ENCODE results near the gene PLB1.
A peak's percentile ranks its signal among the peaks of the same experiment; 100 is the strongest.

PLB1 gene, protein sequence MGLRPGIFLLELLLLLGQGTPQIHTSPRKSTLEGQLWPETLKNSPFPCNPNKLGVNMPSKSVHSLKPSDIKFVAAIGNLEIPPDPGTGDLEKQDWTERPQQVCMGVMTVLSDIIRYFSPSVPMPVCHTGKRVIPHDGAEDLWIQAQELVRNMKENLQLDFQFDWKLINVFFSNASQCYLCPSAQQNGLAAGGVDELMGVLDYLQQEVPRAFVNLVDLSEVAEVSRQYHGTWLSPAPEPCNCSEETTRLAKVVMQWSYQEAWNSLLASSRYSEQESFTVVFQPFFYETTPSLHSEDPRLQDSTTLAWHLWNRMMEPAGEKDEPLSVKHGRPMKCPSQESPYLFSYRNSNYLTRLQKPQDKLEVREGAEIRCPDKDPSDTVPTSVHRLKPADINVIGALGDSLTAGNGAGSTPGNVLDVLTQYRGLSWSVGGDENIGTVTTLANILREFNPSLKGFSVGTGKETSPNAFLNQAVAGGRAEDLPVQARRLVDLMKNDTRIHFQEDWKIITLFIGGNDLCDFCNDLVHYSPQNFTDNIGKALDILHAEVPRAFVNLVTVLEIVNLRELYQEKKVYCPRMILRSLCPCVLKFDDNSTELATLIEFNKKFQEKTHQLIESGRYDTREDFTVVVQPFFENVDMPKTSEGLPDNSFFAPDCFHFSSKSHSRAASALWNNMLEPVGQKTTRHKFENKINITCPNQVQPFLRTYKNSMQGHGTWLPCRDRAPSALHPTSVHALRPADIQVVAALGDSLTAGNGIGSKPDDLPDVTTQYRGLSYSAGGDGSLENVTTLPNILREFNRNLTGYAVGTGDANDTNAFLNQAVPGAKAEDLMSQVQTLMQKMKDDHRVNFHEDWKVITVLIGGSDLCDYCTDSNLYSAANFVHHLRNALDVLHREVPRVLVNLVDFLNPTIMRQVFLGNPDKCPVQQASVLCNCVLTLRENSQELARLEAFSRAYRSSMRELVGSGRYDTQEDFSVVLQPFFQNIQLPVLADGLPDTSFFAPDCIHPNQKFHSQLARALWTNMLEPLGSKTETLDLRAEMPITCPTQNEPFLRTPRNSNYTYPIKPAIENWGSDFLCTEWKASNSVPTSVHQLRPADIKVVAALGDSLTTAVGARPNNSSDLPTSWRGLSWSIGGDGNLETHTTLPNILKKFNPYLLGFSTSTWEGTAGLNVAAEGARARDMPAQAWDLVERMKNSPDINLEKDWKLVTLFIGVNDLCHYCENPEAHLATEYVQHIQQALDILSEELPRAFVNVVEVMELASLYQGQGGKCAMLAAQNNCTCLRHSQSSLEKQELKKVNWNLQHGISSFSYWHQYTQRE (N-terminal part only)

DNA sequence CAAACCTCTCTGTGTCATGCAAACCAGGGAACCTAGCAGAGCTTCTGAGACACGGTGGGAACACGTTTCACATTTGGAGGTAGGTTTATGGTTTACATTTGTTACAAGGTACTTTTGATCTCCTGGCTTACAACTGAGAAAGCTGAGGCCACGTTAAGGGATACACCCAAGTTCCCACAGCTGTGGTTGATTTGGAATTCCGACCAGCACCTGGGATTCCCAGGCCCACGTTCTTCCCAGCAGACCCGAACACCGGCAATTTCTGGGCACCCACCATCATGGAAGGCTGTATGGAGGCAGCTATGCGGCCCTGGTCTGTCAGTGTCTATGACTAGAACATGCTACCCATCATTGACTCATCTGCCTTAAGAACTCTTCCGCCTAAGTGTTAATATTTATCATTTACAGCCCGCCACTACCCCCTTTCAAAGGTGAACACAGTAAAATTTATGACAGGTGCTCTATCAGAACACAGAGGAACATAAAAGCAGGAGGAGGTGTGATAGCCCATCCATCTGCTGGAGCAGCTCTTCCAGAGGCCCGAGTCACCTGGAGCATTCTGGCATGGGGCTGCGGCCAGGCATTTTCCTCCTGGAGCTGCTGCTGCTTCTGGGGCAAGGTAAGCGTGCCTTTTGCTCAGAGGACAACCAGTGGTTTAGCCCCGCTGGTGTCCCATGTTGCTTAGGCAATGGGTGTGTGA is at the start of gene PLB1:
PLB1 (plus strand) TSS at position 510 of the 700 bp plus-strand sequence; CDS start at position 565, 55 bp downstream.
- DNase-seq: no peak

DNA sequence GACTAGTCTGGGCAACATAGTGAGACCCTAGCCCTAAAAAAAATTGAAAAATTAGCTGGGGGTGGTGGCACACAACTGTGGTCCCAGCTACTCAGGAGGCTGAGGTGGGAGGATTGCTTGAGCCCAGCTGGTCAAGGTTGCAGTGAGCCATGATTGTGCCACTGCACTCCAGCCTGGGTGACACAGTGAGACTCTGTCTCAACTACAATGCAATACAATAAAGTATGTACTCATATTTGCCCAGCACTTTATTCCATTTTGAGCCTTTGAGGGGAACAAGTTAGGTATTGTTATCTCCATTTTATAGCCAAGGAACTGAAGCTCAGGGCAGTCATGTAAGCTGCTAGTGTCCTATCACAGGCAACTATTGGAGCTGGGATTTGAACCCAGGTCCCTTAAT is 49.3 kb upstream of the PLB1 start:
- no peak for DNase-seq

DNA sequence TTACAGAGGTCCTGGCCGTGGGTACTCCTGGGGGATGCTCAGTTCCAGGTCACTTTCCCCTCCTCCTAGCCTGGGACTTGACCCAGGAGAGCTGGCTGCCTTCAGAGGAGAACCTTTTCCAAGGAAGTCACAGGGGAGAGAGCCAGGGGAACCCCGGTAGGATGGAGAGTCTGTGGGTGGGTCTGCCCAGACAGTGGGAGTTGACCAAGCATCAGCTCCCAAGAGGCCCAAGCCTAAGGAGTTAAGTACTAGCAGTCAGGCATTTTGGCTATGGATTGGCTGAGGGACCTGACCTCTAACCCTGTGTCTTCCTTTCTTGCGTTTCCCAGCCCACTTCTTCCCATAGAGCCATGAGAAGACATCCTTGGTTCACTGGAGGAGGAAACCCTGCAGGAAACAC is 48.8 kb upstream of the PLB1 start:
- no peak for DNase-seq

DNA sequence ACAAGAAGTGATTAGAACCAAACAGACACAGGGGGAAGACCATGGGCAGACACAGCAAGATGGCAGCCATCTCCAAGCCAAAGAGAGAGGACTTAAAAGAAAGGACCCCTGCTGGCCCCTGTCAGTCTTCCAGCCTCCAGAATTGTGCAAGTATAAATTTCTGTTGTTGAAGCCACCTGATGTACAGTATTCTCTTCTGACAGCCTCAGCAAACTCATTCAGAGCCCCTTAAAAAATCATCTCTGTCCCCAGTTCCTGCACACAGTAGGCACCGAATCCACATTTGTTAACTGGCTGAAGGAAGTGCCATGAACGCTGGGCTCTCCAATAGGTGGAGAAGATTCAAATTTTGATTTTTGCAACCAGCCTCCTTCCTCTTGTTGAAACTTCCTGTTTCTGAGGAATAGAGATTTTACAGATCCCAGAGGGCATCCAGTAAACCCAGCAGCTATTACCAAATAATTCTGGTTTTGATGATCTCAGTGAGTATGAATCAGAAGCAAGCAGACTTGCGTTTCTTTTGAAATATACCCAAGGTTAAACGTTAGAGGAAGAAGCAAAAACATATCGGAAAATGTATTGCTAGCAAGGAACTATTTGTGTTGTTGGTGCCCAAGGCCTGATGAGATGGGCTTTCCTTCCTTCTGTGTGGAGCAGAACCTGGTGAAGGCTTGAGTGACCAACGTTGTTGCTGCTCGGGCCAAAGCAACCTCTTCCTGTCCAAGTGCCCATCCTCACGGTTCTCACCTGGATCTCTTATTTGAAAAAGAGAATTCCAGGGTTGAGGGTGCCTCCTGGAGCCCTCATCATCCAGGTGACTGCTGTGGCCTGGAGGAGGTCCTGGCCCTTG is 47.7 kb upstream of the PLB1 start:
- DNase-seq: no peak

DNA sequence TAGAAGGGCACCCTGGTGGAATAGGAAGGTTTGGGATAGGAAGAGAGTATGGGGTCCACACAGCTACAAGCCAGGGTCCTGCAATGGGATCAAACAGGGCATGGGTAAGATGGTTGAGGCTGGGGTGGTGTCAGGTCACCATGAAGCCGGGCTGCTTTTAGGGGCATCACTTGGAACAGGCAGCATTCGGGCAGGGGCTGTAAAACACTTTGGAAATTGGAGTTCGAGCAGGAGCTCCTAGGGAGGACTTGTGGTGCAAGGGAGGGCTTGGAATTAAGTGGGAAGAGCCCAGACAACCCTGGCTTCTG is 47.1 kb upstream of the PLB1 start:
- DNase-seq: no peak

DNA sequence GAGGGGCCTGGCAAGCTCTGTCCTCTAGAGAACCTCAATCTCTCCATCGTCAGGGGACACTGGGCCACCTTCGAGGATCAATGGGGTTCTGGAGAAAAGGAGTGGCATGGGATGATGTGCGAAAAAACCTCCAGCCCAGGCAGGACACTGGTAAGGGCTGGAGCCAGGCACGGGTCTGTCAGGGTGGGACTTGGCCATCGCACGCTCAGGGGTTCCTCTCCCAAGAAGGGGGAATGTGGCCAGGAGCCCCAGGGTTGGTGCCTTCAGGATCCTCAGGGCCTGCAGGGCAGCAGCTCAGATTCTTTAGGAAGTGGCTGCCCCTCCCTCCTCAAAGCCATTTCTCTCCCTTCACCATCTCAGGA is 46.8 kb upstream of the PLB1 start:
- DNase-seq: no peak

DNA sequence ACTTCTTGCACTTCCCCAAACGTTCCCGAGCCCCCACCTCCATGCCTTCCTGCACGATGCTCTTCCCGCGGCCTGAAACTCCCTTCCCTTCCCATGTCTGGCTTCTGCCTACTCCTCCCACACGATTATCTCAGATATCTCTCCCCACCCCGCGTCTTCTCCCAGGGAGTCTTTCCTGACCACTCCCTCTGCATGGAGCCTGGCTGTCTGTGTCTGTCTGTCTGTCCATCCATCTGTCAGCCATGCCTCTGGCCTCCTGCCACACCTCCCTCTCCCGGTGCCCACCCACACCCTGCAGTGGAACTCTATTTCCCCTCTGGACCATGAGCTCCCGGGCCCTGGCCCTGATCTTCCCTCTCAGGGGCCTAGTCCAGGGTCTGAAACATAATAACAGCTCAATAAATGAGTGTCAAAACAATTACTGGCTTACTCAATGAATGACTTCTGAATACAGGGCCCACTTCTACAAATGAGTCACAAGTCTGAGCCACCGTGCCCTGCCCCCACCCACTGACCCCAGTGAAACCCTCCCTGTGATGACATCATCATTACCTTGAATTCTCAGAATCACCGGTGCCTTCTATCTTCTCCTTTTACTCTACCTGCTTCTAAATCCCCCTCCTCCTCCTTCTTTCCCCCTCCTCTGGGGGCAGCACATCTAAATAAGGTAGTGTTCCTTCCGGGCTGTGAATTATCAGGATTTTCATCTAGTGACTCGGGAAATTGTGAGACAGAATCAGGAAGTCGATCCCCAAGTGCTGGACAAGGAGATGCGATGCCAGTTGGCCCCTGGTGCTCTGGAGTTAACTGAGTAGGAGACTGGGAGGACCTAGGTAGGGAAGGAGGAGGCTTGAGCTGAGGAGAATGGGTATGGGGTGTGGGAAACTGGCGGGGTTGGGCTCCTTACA is 46.1 kb upstream of the PLB1 start:
- DNase-seq: peak; percentile 61

DNA sequence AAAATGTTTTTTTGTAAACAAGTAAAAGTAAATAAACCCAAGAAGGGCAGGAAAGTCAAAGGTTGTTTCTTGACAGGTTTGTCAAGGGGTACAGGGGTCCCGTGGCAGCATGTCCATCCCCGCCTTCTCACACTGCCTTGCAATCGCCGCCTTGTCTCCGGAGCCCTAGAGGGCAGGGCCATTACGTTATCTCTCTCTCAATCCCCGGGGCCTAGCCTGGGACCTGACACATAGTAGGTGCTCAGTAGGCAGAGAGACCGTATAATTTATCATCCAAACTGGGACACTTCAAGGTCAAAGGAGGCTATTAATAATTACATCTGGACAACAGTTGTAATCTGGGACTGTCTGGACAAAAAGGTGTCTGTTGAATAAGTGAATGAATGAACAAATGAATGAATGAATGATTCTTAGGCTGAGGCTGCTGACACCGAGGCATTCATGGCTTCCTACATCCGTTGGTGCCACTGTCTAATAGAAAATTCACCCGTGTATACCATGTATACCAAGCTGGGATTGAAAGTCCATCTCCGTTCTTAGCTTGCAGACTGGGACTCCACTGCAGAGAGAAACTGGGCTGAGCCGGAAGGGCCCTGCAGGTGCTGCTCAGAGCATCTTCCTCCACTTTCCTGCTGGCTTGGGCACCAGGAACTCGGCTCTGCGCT is 44.8 kb upstream of the PLB1 start:
- no peak for DNase-seq

DNA sequence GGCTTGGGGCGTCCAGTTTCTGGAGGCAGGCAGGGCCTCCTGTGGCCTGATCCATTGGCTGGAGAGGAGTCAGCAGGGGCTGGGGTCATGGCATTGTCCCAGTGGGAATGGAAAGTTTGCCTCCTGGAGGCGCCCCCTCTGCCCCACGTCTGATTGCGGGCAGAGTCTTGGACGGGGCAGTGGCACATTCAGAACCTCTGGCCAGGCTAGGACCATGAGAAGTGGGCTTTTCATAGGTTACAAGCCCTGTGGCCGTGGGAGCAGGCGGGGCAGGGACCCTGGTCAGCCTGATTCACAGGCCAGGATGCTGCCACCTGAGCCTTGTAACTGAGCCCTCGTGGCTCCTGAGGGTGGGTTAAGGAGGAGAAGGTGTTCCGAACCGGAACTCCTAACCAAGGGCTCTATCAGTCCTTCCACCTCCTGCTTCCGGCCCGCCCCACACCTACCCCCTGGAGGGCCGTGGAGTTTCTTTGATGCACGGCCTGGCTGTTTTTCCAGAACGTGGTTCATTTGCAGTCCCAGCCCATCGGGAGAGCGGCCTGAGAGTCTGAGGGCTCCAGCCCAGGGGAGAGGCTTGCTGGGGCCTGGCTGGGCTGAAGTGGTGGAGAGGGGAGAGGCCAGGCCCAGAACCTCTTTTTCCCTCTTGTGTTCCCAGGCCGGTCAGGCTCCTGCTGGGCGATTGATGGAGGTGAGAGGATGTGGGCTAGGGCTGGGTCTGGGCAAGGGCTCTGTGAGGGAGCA is 43.9 kb upstream of the PLB1 start:
- no peak for DNase-seq

DNA sequence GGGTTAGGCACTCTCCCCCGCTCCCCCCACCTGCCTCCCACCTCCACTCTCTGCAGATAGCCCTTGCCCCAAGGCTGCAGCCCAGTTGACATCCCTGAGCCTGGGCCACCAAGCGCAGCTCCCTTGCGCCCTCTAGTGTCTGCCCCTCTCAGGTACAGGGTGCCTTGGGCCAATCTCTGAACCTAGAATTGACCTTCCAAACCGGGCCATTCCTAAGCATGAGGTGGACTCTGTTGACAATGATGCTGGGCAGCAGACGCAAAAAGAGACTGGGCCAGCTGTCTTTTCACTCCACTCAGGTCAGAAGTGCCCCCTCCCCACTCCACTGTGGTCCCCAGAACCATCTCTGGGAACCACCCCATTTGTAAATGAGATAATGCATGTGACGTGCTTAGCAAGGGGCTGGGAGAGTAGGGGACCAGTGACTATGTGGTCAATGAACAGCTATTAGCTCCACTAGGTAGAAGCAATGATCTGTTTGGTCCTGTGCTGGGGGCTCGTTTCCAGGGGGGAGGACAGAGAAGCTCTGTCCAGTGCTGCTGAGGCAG is 43.3 kb upstream of the PLB1 start:
- DNase-seq: peak; percentile 86

DNA sequence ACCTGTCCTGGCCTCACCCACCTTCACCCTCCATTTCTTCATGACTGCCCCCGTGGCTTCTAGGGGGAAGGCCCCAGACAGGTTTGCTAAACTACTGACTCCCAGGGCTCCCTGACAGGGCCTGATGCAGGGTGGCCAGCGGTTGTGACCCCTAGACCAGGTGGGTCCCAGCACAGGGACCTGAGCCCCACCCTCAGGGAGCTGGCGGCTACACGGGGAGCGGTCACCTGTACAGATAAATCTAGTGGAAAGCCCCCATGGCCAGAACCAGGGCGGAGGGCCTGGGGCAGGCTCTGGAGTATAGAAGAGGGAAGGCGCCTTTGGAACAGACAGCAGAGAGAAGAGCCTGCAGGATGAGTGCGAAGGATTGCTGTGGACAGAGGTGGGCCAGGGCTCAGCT is 42.5 kb upstream of the PLB1 start:
- DNase-seq: no peak

DNA sequence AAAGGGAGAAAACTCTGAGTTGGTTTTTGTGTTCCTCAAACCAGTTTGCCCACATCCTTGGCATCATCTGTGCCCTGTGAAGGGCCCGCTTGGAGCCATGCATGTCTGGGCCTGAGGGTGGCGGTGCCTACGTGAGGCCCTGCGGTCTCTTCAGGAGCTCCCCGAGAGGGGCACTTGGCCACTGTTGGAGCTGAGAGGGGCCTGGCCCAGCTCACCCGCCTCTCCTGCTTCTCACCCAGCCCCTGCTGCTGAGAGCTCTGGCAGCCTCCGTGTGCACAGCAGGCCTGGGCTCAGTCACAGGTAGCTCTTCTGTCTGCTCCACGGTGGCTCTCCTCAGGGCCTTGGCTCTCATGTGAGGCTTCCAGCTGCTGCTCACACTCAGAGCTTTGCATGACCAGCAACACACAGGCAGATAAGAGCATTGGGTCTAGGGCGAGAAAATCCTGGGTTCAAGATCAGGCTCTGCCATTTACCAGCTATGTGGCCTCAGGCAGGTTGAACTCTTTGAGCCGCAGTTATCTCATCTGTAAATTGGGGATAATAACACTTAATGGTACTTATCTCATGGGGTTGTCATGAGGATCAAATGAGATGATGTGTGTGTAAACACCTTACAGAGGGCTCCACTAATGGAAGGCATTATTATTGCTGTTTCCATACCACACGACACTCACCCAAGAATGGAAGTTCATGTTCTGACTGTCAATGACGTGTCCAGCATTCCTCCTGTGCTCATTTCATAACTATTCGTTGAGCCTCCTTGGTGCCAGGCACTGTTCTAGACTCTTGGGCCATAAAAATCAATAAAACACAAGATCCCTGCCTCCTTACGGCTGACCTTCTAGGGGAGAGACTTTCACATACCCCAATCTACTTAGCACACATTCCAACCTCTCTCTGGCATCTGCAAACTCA is 41.6 kb upstream of the PLB1 start:
- no peak for DNase-seq

DNA sequence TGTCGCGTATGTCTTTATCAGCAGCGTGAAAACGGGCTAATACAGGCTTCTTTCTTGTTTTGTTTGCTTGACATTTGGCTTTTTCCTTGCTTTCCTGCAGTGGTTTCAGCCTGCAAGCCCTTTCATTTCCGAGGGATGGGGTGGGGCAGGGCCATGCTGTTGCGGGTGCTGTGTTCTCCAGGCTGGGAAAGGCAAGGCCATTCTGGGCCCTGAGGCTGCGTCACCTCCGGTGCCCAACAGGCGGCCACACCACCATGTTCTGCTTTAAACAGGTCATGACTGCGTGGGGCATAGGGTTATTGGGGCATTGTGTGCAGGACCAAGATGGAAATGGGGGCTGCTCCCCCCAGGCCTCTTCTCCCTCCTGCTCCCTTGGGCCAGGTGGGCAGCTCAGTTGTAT is 38.6 kb upstream of the PLB1 start:
- no peak for DNase-seq

DNA sequence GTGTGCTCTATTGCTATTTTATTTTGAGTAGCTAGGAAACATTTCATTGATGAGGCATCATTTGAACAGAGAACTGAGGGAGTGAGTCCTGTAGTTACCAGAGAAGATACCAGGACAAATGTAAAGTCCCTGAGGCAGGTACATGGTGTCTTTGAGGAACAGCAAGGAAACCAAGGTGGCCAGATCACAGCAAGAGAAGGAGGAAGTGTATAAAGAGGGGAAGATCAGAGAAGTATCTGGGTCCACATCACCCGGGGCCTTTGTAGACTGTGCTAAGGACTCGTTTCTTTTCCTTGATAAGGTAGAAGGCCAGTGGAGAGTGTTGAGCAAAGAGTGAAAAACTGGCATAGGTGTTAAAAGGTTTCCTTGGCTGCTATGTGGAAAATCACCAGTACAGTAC is 34.8 kb upstream of the PLB1 start:
- no peak for DNase-seq

DNA sequence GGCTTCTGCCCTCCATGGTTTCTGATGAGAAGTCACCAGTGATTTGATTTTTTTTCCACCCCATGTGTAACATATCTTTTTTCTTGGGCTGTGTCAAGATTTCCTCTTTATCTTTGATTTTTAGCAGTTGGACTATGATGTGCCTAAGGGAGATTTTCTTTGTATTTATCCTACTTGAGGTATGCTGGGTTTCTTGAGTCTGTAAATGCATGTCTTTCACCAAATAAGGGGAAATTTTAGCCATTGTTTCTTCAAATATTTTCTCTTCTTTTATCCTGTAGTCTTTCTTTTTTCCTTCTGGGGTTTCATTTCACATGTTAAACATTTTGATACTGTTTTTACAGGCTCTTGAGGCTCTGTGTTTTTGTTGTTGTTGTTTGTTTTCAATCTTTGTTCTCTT is 33.7 kb upstream of the PLB1 start:
- no peak for DNase-seq

DNA sequence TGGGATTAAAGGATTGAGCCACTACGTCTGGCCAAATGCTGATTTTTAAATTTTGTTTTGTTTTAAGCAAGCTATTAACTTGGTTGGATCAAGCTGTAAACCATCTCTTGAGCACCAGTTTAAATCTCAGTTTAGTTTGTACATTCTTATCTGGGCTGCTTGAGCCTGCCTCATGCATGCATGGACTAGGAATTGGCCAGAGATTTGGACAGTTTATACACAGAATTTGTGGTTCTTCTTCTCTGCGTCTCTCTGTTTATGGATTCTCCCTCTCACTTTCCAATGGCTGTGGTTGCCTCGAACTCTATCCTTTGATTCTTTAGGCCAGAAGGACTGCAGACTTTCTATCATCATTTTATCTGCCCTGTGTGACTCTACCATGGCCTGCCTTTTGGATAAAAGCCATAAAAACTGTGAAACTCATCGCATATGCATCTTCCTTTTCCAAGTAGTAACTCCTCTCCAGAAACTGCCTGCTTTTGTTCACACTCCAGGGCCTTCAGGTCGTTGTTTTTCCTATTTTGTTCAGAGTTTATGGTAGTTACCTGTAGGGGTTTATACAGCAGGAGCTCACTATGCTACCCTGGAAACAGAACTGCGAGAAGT is 32.5 kb upstream of the PLB1 start:
- DNase-seq: no peak

DNA sequence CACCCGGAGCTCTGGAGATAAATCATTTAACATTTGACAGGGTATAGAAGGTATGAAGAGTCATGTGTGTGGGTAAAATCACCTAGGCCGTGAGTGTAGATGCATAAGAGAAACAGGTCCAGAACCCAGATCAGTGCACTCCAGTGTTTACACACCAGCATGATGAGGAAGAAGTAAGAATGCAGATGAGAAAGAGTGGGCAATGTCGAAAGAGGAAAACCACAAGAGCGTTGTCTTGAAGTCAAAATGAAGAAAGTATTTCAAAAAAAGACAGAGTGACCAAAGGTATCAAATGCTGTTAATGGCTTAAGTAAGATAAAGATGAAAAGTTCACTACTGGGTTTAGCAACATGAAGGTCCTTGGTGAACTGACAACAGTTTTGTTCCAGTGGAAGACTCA is 32.0 kb upstream of the PLB1 start:
- DNase-seq: no peak

Data from CD4-positive, alpha-beta T cell treated with Interleukin-17A for 4 hours (primary cell).